GM18502 (cell line): ENCODE data around the gene COL7A1.
A peak's percentile ranks its signal among the peaks of the same experiment; 100 is the strongest.
"Not testable (repeated sequence)": the region's sequence is repeated elsewhere in the genome, so short reads cannot be mapped to it uniquely, and the experiment has no call there.

ENCODE experiments used
- ATAC-seq: cut with Tn5 transposase; IDR thresholded peaks from one replicate; pipeline ENCODE4 v1.9.1; 2021; ENCODE audit warnings: mild to moderate bottlenecking; ENCODE audit not compliant: unreplicated experiment, poor library complexity

The COL7A1 gene

GRCh38 chr3:48565186-48565585 is 29.9 kb downstream of the COL7A1 start:
- no peak for ATAC-seq

- ATAC-seq: no peak
Observed at GRCh38 chr3:48564667-48565066, 30.5 kb downstream of the COL7A1 start.

- no peak for ATAC-seq
Observed at GRCh38 chr3:48564022-48564421, 31.1 kb downstream of the COL7A1 start.

- no peak for ATAC-seq
Observed at GRCh38 chr3:48563382-48563918, 31.7 kb downstream of the COL7A1 start, which contains the start of gene UCN2. TSS of gene UCN2 (minus strand) at chr3:48563781. CDS start at chr3:48563124, 657 bp downstream.

- no peak for ATAC-seq
Observed at GRCh38 chr3:48562367-48563095, 32.6 kb downstream of the COL7A1 start.

- ATAC-seq: no peak
Observed at GRCh38 chr3:48561045-48561736, 33.9 kb downstream of the COL7A1 start.

GRCh38 chr3:48560648-48561018 is 34.5 kb downstream of the COL7A1 start:
- no peak for ATAC-seq

GRCh38 chr3:48558493-48559134 is 36.5 kb downstream of the COL7A1 start:
- ATAC-seq: no peak

- peak; percentile 82 for ATAC-seq
Observed at GRCh38 chr3:48556796-48557626, 38.1 kb downstream of the COL7A1 start, which contains the start of gene PFKFB4. TSS of gene PFKFB4 (minus strand) at chr3:48556803. CDS start at chr3:48556777, 26 bp downstream.

- ATAC-seq: no peak
Observed at GRCh38 chr3:48555949-48556795, 39.0 kb downstream of the COL7A1 start.

GRCh38 chr3:48555231-48555948 is 39.7 kb downstream of the COL7A1 start:
- ATAC-seq: no peak

GRCh38 chr3:48553886-48554845 is 41.0 kb downstream of the COL7A1 start:
- ATAC-seq: no peak

GRCh38 chr3:48553361-48553760 is 41.8 kb downstream of the COL7A1 start:
- no peak for ATAC-seq

GRCh38 chr3:48552111-48552951 is 42.8 kb downstream of the COL7A1 start:
- ATAC-seq: no peak

- ATAC-seq: not testable (repeated sequence)
Observed at GRCh38 chr3:48551651-48552050, 43.5 kb downstream of the COL7A1 start.
